OCI-LY1 (cell line): Measurements from ENCODE around the gene C3orf49.

Source experiments
- H2AFZ ChIP-seq: fragments of 200-600 bp; sonication (generic), shearing (Covaris generic); 2 replicates; pipeline ENCODE4 v1.6.0; 2014; ENCODE audit warnings: antibody characterized with exemption, mild to moderate bottlenecking, low read length
- H3F3A ChIP-seq: fragments of 200-600 bp; sonication (generic), shearing (Covaris generic); 2 replicates; pipeline ENCODE4 v1.6.0; 2014; ENCODE audit warnings: mild to moderate bottlenecking, antibody characterized with exemption, low read length, moderate library complexity; ENCODE audit not compliant: insufficient read depth
- H3K27ac ChIP-seq: fragments of 200-600 bp; sonication (generic); 2 replicates; pipeline ENCODE4 v1.5.1; 2014; ENCODE audit warnings: low read length, mixed run types, mild to moderate bottlenecking, low read depth; ENCODE audit not compliant: poor library complexity, severe bottlenecking
- H3K27me3 ChIP-seq: fragments of 200-600 bp; sonication (generic); 2 replicates; pipeline ENCODE4 v1.6.0; 2014; ENCODE audit warnings: antibody characterized with exemption, mild to moderate bottlenecking, low read length, moderate library complexity; ENCODE audit not compliant: insufficient read depth
- H3K36me3 ChIP-seq: fragments of 200-600 bp; sonication (generic); 2 replicates; pipeline ENCODE4 v1.6.1; 2014; ENCODE audit warnings: mild to moderate bottlenecking, antibody characterized with exemption, low read length, moderate library complexity, mixed read lengths; ENCODE audit not compliant: insufficient read depth
- H3K4me1 ChIP-seq: fragments of 200-600 bp; sonication (generic); 2 replicates; pipeline ENCODE4 v1.5.1; 2014; ENCODE audit warnings: mild to moderate bottlenecking, low read length, moderate library complexity; ENCODE audit not compliant: insufficient read depth, severe bottlenecking
- H3K4me2 ChIP-seq: fragments of 200-600 bp; sonication (generic), shearing (Covaris generic); 2 replicates; pipeline ENCODE4 v1.6.1; 2014; ENCODE audit warnings: low read length
- H3K4me3 ChIP-seq: fragments of 200-600 bp; sonication (generic); 2 replicates; pipeline ENCODE4 v1.5.1; 2014; ENCODE audit warnings: low read length, low read depth, mild to moderate bottlenecking, mixed read lengths; ENCODE audit not compliant: poor library complexity, severe bottlenecking
- H3K79me2 ChIP-seq: fragments of 200-600 bp; shearing (Covaris generic); 2 replicates; pipeline ENCODE4 v1.6.1; 2016; ENCODE audit warnings: mixed run types, low read length, mixed read lengths; ENCODE audit not compliant: insufficient read depth
- H3K9ac ChIP-seq: fragments of 200-600 bp; sonication (generic), shearing (Covaris generic); 2 replicates; pipeline ENCODE4 v1.6.1; 2014; ENCODE audit warnings: mild to moderate bottlenecking, low read length, mixed read lengths
- H3K9me2 ChIP-seq: fragments of 200-600 bp; sonication (generic), shearing (Covaris generic); 2 replicates; pipeline ENCODE4 v1.6.1; 2014; ENCODE audit warnings: low read depth, mild to moderate bottlenecking, low read length, mixed read lengths
- H3K9me3 ChIP-seq: fragments of 200-600 bp; shearing (Covaris generic); 2 replicates; pipeline ENCODE4 v1.6.1; 2014; ENCODE audit warnings: low read length, mixed read lengths
- H4K20me1 ChIP-seq: fragments of 200-600 bp; sonication (generic), shearing (Covaris generic); 2 replicates; pipeline ENCODE4 v1.6.0; 2016; ENCODE audit warnings: mild to moderate bottlenecking, low read length; ENCODE audit not compliant: insufficient read depth
- CTCF ChIP-seq: fragments of 200-600 bp; sonication (generic), shearing (Covaris generic); IDR thresholded peaks from 2 replicates; pipeline ENCODE4 v1.5.1; 2017; ENCODE audit warnings: mild to moderate bottlenecking, antibody characterized with exemption, low read length, moderate library complexity, mixed read lengths
- EZH2 ChIP-seq: fragments of 200-600 bp; sonication (generic), shearing (Covaris generic); IDR thresholded peaks from 2 replicates; pipeline ENCODE4 v1.8.0; 2017; ENCODE audit warnings: borderline replicate concordance, mixed run types, mild to moderate bottlenecking, antibody characterized with exemption, low read length, moderate library complexity, mixed read lengths

The C3orf49 gene

GRCh38 chr3:63819151-63819398 is at the start of gene C3orf49:
TSS of gene C3orf49 (plus strand) at chr3:63819299. CDS start at chr3:63819472, 173 bp downstream.
- no peaks in the 10 kb centered on the region for H3F3A ChIP-seq
- no peaks in the 10 kb centered on the region for H3K9me3 ChIP-seq
- H3K4me2 ChIP-seq: no peak within 1 kb of the TSS
- no peaks in the 10 kb centered on the region for H3K36me3 ChIP-seq
- no peaks in the 10 kb centered on the region for H4K20me1 ChIP-seq
- H3K79me2 ChIP-seq: no peaks in the 10 kb centered on the region
- H3K9me2 ChIP-seq: no peaks in the 10 kb centered on the region
- H3K4me1 ChIP-seq: no peaks in the 10 kb centered on the region
- no peak within 1 kb of the TSS for H2AFZ ChIP-seq
- no peaks in the 10 kb centered on the region for H3K27me3 ChIP-seq
- H3K27ac ChIP-seq: no peak within 1 kb of the TSS
- H3K4me3 ChIP-seq: no peak within 1 kb of the TSS
- no peak within 1 kb of the TSS for H3K9ac ChIP-seq
- no peak for TF ChIP-seq CTCF
- TF ChIP-seq EZH2: no peak

GRCh38 chr3:63774781-63775180 is 44.3 kb upstream of the C3orf49 start:
- no peaks in the 10 kb centered on the region for H4K20me1 ChIP-seq
- no peaks in the 10 kb centered on the region for H3F3A ChIP-seq
- H3K9me3 ChIP-seq: no peaks in the 10 kb centered on the region
- no peak overlapping the region for H3K9ac ChIP-seq
- TF ChIP-seq EZH2: no peak
- no peak for TF ChIP-seq CTCF
- H3K4me3 ChIP-seq: no peak overlapping the region
- no peak overlapping the region for H3K4me2 ChIP-seq
- H3K9me2 ChIP-seq: no peaks in the 10 kb centered on the region
- no peak overlapping the region for H3K27ac ChIP-seq
- no peaks in the 10 kb centered on the region for H3K27me3 ChIP-seq
- no peaks in the 10 kb centered on the region for H3K36me3 ChIP-seq
- no peak overlapping the region for H2AFZ ChIP-seq
- no peaks in the 10 kb centered on the region for H3K79me2 ChIP-seq
- H3K4me1 ChIP-seq: no peaks in the 10 kb centered on the region

- Histone ChIP-seq H4K20me1 (no peaks in the 10 kb centered on the region), H3K27ac (no peak overlapping the region), H3K4me2 (no peak overlapping the region), H3K4me3 (no peak overlapping the region), H3K27me3 (no peaks in the 10 kb centered on the region), H3K36me3 (no peaks in the 10 kb centered on the region), H2AFZ (no peak overlapping the region), H3K9me2 (no peaks in the 10 kb centered on the region), H3K9me3 (no peaks in the 10 kb centered on the region), H3F3A (no peaks in the 10 kb centered on the region), H3K79me2 (no peaks in the 10 kb centered on the region), H3K4me1 (no peaks in the 10 kb centered on the region), H3K9ac (no peak overlapping the region)
- TF ChIP-seq EZH2 (no peak), CTCF (no peak)
Observed at GRCh38 chr3:63779227-63779626, 39.9 kb upstream of the C3orf49 start.
